ENCODE measurements around the gene WDR48.

Gene WDR48

GRCh38 chr3:39130693-39131265 is 79.0 kb downstream of the WDR48 start:
- TF ChIP-seq CTCF (IDR thresholded peaks at IDR 0.05; ENCODE audit: low read length, missing control alignments), result no peak
- DNase-seq (ENCODE audit: low read depth), result no peak

GRCh38 chr3:39132096-39133092 is 80.6 kb downstream of the WDR48 start:
- H3K4me3 ChIP-seq (replicated peaks; ENCODE audit: low read depth, low read length), result no peak overlapping the region
- no peak for TF ChIP-seq CTCF (IDR thresholded peaks at IDR 0.05; ENCODE audit: low read length, missing control alignments)
- DNase-seq (ENCODE audit: low read depth), result no peak

More at GRCh38 chr3:39130693-39131265, 79.0 kb downstream of the WDR48 start:
- H3K4me3 ChIP-seq (replicated peaks; ENCODE audit: low read depth, low read length), result no peak overlapping the region

DNA sequence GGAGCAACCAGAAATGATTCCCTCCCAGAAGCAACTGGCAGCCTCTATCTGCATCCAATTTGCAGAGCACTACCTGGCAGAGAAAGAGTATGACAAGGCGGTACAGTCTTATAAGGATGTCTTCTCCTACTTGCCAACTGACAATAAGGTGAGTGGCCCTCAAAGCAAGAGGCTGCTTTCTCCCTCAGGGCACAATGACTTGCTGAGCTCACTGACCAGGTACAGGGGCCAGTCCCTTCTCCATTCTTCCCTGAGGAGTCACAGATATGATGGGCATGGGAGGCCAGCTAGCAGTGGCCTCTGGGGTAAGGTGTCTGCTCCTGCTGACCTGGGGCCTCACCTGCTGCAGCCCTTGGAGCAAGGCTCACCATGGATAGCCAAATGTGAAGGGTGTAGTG is 81.3 kb downstream of the WDR48 start:
- no peak for DNase-seq (ENCODE audit: low read depth)
- no peak overlapping the region for H3K4me3 ChIP-seq (replicated peaks; ENCODE audit: low read depth, low read length)
- TF ChIP-seq CTCF (IDR thresholded peaks at IDR 0.05; ENCODE audit: low read length, missing control alignments), result no peak

GRCh38 chr3:39133822-39134221 is 82.0 kb downstream of the WDR48 start:
- DNase-seq (ENCODE audit: low read depth), result no peak
- no peak for TF ChIP-seq CTCF (IDR thresholded peaks at IDR 0.05; ENCODE audit: low read length, missing control alignments)
- no peak overlapping the region for H3K4me3 ChIP-seq (replicated peaks; ENCODE audit: low read depth, low read length)

GRCh38 chr3:39134305-39134704 is 82.5 kb downstream of the WDR48 start:
- TF ChIP-seq CTCF (IDR thresholded peaks at IDR 0.05; ENCODE audit: low read length, missing control alignments), result no peak
- no peak for DNase-seq (ENCODE audit: low read depth)
- no peak overlapping the region for H3K4me3 ChIP-seq (replicated peaks; ENCODE audit: low read depth, low read length)

GRCh38 chr3:39135170-39135805 is 83.5 kb downstream of the WDR48 start:
- no peak overlapping the region for H3K4me3 ChIP-seq (replicated peaks; ENCODE audit: low read depth, low read length)
- TF ChIP-seq CTCF (IDR thresholded peaks at IDR 0.05; ENCODE audit: low read length, missing control alignments), result no peak
- DNase-seq (ENCODE audit: low read depth), result no peak

Measured in fibroblast of pulmonary artery (primary cell).